K562 (cell line): ENCODE measurements around the gene FBXW11. TPM values are rescaled to one million over a fixed set of nuclear protein-coding genes. Genes with fewer than 3 reads are reported as not detected.

Experiments
- ATAC-seq: fragments of 200-7000 bp; cut with Tn5 transposase; 3 replicates; pipeline ENCODE4 v1.9.1; 2020; ENCODE audit warnings: moderate library complexity
- BruUV-seq: library from RNA; stranded (reverse); fragments of 400-500 nt; replicated peaks from 2 replicates; lab custom pipeline; 2021; lab: Mats Ljungman, UMichigan
- CTCF ChIA-PET: fragments of 300-600 bp; formaldehyde crosslinking; extraction: SDS; loops from one replicate; lab custom pipeline; 2021; ENCODE audit warnings: low intra/inter-chr PET ratio; lab: Yijun Ruan, JAX
- POLR2A ChIA-PET: fragments of 300-600, 350-650 bp; sonication (Branson Sonifier 250); formaldehyde crosslinking; extraction: SDS; loops from one replicate; lab custom pipeline; 2021; ENCODE audit warnings: antibody characterized with exemption, inconsistent platforms; lab: Yijun Ruan, JAX
- DNase-seq, 4 experiments: peaks; one replicate each; pipeline versions ENCODE4 v3.0.0 to v3.0.0-alpha.2; 2011 to 2018; ENCODE audit warnings: low spot score in 3 of 4, mixed read lengths in 3 of 4; ENCODE audit errors: extremely low read depth in 1 of 4
- FAIRE-seq: peaks from 2 replicates; lab custom pipeline; 2011; peaks lifted over from hg19 to GRCh38; lab: Jason Lieb, UNC
- H2AFZ ChIP-seq: 2 replicates; pipeline ENCODE4 v1.6.0; 2011; ENCODE audit warnings: low read depth, low read length, control low read depth, inconsistent platforms
- H3K27ac ChIP-seq: fragments of 200-600 bp; 3 replicates; pipeline ENCODE4 v1.8.0; 2011; ENCODE audit warnings: low read depth, mild to moderate bottlenecking, control low read depth, inconsistent platforms, low read length, moderate library complexity, mixed read lengths; ENCODE audit errors: extremely low read depth
- H3K27me3 ChIP-seq, 2 experiments: fragments of 300-600 bp in 1 of 2; 2 replicates in 1 of 2; 3 replicates in 1 of 2; pipeline versions ENCODE4 v1.6.0 to v1.8.0; 2011; ENCODE audit warnings: inconsistent platforms in 2 of 2, low read length in 2 of 2, mild to moderate bottlenecking in 1 of 2, mixed read lengths in 1 of 2, moderate library complexity in 1 of 2; ENCODE audit not compliant: control insufficient read depth in 2 of 2, insufficient read depth in 2 of 2
- H3K36me3 ChIP-seq: fragments of 300-600 bp; 3 replicates; pipeline ENCODE4 v1.8.0; 2011; ENCODE audit warnings: mild to moderate bottlenecking, low read length, inconsistent platforms; ENCODE audit not compliant: control insufficient read depth, insufficient read depth
- H3K4me1 ChIP-seq, 2 experiments: fragments of 200-600 bp in 1 of 2; replicated peaks in 1 of 2; 2 replicates in 1 of 2; 3 replicates in 1 of 2; pipeline versions ENCODE4 v1.5.1 to v1.8.0; 2011; ENCODE audit warnings: inconsistent platforms in 2 of 2, low read length in 2 of 2, mild to moderate bottlenecking in 1 of 2, mixed read lengths in 1 of 2, moderate library complexity in 1 of 2; ENCODE audit not compliant: control insufficient read depth in 2 of 2, insufficient read depth in 2 of 2
- H3K4me2 ChIP-seq: 2 replicates; pipeline ENCODE4 v1.6.1; 2011; ENCODE audit warnings: low read length, control low read depth, inconsistent platforms, mixed read lengths; ENCODE audit not compliant: insufficient read depth
- H3K4me3 ChIP-seq: fragments of 200-600 bp; sonication (generic), shearing (Covaris generic); 2 replicates; pipeline ENCODE4 v1.5.1; 2016; ENCODE audit warnings: control low read depth, inconsistent platforms
- H3K79me2 ChIP-seq: fragments of 200-600 bp; 3 replicates; pipeline ENCODE4 v1.8.0; 2011; ENCODE audit warnings: low read length, inconsistent platforms; ENCODE audit not compliant: control insufficient read depth, insufficient read depth
- H3K9ac ChIP-seq, 2 experiments: 2 replicates each; pipeline versions ENCODE4 v1.6.0 to v1.6.1; 2011; ENCODE audit warnings: low read depth in 2 of 2, low read length in 2 of 2, control low read depth in 1 of 2, inconsistent platforms in 1 of 2, mild to moderate bottlenecking in 1 of 2, mixed read lengths in 1 of 2; ENCODE audit not compliant: insufficient read depth in 1 of 2
- H3K9me1 ChIP-seq: one replicate; pipeline ENCODE4 v1.6.0; 2011; ENCODE audit warnings: inconsistent platforms, mild to moderate bottlenecking, low read length, moderate library complexity; ENCODE audit not compliant: control insufficient read depth, insufficient read depth
- H3K9me3 ChIP-seq: replicated peaks from 2 replicates; pipeline ENCODE4 v1.5.1; 2011; ENCODE audit warnings: low read depth, low read length, inconsistent platforms; ENCODE audit not compliant: control insufficient read depth, insufficient read depth
- H4K20me1 ChIP-seq: replicated peaks from 2 replicates; pipeline ENCODE4 v1.6.1; 2011; ENCODE audit warnings: low read length, inconsistent platforms, mixed read lengths; ENCODE audit not compliant: control insufficient read depth, insufficient read depth
- ELF4 ChIP-seq: fragments of 450-650 bp; formaldehyde crosslinking; IDR thresholded peaks from 2 replicates; pipeline ENCODE4 v1.4.0; 2022; ENCODE audit warnings: missing genetic modification characterization
- KLF13 ChIP-seq: fragments of 450-650 bp; IDR thresholded peaks from 2 replicates; pipeline ENCODE4 v1.6.1; 2016; ENCODE audit warnings: missing genetic modification characterization, low read depth, mild to moderate bottlenecking, missing compliant biosample characterization, moderate library complexity, borderline replicate concordance
- MYC ChIP-seq, 2 experiments: fragments of 250-450 bp in 1 of 2; sonication (Bioruptor Pico) in 1 of 2; IDR thresholded peaks; 2 replicates each; pipeline versions ENCODE4 v1.5.1 to v1.6.1; 2012 to 2021; ENCODE audit warnings: low read depth in 2 of 2, borderline replicate concordance in 1 of 2, improper control_type of control experiment in 1 of 2, low read length in 1 of 2, mild to moderate bottlenecking in 1 of 2, moderate library complexity in 1 of 2
- NR2C2 ChIP-seq, 2 experiments: fragments of 200-800 bp in 1 of 2; sonication (Bioruptor generic) in 1 of 2; sonication (generic) in 1 of 2; formaldehyde crosslinking in 1 of 2; IDR thresholded peaks; 2 replicates each; pipeline versions ENCODE4 v1.6.1 to v1.8.0; 2016 to 2022; ENCODE audit warnings: mild to moderate bottlenecking in 1 of 2, missing compliant biosample characterization in 1 of 2, missing genetic modification characterization in 1 of 2, missing genetic modification reagents in 1 of 2
- NR4A1 ChIP-seq, 2 experiments: fragments of 250-450 bp in 1 of 2; fragments of 450-650 bp in 1 of 2; sonication (Bioruptor Pico) in 1 of 2; IDR thresholded peaks; 2 replicates each; pipeline versions ENCODE4 v1.4.0 to v1.6.1; 2016 to 2020; ENCODE audit warnings: mild to moderate bottlenecking in 2 of 2, missing compliant biosample characterization in 1 of 2, missing genetic modification characterization in 1 of 2, moderate library complexity in 1 of 2
- RBM25 ChIP-seq: fragments of 200-400 bp; formaldehyde crosslinking; IDR thresholded peaks from 2 replicates; pipeline ENCODE4 v1.6.1; 2018; ENCODE audit warnings: low read length, low read depth, moderate library complexity; ENCODE audit not compliant: severe bottlenecking
- SAFB2 ChIP-seq: fragments of 200-400 bp; formaldehyde crosslinking; IDR thresholded peaks from 2 replicates; pipeline ENCODE4 v1.6.1; 2018; ENCODE audit warnings: borderline replicate concordance, low read length, low read depth, moderate library complexity; ENCODE audit not compliant: severe bottlenecking
- XRCC5 ChIP-seq: fragments of 200-400 bp; formaldehyde crosslinking; IDR thresholded peaks from 2 replicates; pipeline ENCODE4 v1.6.1; 2017; ENCODE audit warnings: low read depth, mild to moderate bottlenecking, low read length
- ZNF354B ChIP-seq: fragments of 250-450 bp; sonication (Bioruptor Pico); IDR thresholded peaks from 2 replicates; pipeline ENCODE4 v1.4.0; 2020
- ZNF384 ChIP-seq: IDR thresholded peaks from 2 replicates; pipeline ENCODE4 v1.6.1; 2012; ENCODE audit warnings: low read depth, low read length, improper control_type of control experiment
- ZNF644 ChIP-seq: fragments of 200-800 bp; sonication (Bioruptor generic); IDR thresholded peaks from 2 replicates; pipeline ENCODE4 v1.6.1; 2016; ENCODE audit warnings: low read depth, missing genetic modification characterization, missing compliant biosample characterization
- ZNF707 ChIP-seq: fragments of 250-450 bp; sonication (Bioruptor Pico); conservative IDR thresholded peaks from 2 replicates; pipeline ENCODE4 v1.8.0; 2022; ENCODE audit warnings: inconsistent platforms, mild to moderate bottlenecking, moderate library complexity
- ZNF77 ChIP-seq: fragments of 250-450 bp; sonication (Bioruptor Pico); IDR thresholded peaks from 2 replicates; pipeline ENCODE4 v1.5.0; 2020
- WGBS: fragments of 100-300 bp; shearing (Covaris generic); methylation state at CpG from one replicate; pipeline ENCODE4 v1.1.6; 2016; ENCODE audit warnings: low coverage, mixed read lengths; ENCODE audit not compliant: insufficient coverage; ENCODE audit errors: missing lambda C conversion rate; 5-methylcytosine and 5-hydroxymethylcytosine counted together
- in situ Hi-C: fragments of 300-500 bp; cut with MboI; formaldehyde crosslinking; loops from 4 replicates; pipeline ENCODE4 v1.15.0; 2018; ENCODE audit warnings: inconsistent platforms, mixed read lengths
- intact Hi-C: fragments of 100-400 bp; cut with micrococcal nuclease; formaldehyde crosslinking; loops from 2 replicates; pipeline ENCODE4 v1.14.2; 2022
- polyA plus RNA-seq, 8 experiments: library from polyadenylated mRNA; depleted of rRNA in 4 of 8; stranded (reverse) in 5 of 8; unstranded in 3 of 8; fragments of >200 nt; fragmentation: Nextera tagmentation in 2 of 8; fragmentation: Illumina TruSeq in 1 of 8; extraction: Ambion mirVana in 2 of 8; extraction: Trizol in 1 of 8; gene quantifications; 2 replicates each; pipeline versions ENCODE4 v1.2.1 to v1.2.3, GENCODE V29; 2011 to 2014; ENCODE audit warnings: inconsistent platforms in 1 of 8, missing spikeins in 1 of 8
- total RNA-seq, 7 experiments: library from RNA; depleted of rRNA in 6 of 7; stranded (reverse); fragments of >200 nt in 6 of 7; fragmentation: Illumina TruSeq in 2 of 7; extraction: Trizol in 2 of 7; gene quantifications; 2 replicates each; pipeline versions ENCODE4 v1.2.1 to v1.2.3, GENCODE V29; 2011 to 2021; ENCODE audit warnings: low replicate concordance in 1 of 7
- TF ChIP-seq, protein P1 (sequence below), 3 experiments: fragments of 200-800 bp in 1 of 3; sonication (Bioruptor generic) in 1 of 3; sonication (generic) in 1 of 3; formaldehyde crosslinking in 1 of 3; IDR thresholded peaks; 2 replicates each; pipeline versions ENCODE4 v1.6.1 to v1.8.0; 2016 to 2022; ENCODE audit warnings: mild to moderate bottlenecking in 2 of 3, missing compliant biosample characterization in 2 of 3, missing genetic modification characterization in 2 of 3, missing genetic modification reagents in 1 of 3
- TF ChIP-seq, protein P2 (sequence below): fragments of 250-450 bp; sonication (Bioruptor Pico); IDR thresholded peaks from 2 replicates; pipeline ENCODE4 v1.5.0; 2020; ENCODE audit warnings: mild to moderate bottlenecking
- TF ChIP-seq, protein P3 (sequence below): fragments of 450-650 bp; formaldehyde crosslinking; IDR thresholded peaks from 2 replicates; pipeline ENCODE4 v1.4.0; 2020; ENCODE audit warnings: mild to moderate bottlenecking, moderate library complexity

FBXW11 gene
- total and polyA plus RNA-seq, 9 of the 15 experiments (the other 6 are each of a cell fraction or from before 2014, with no cell fraction given), result 3.0 to 28.6 (median 23.6) TPM

DNA sequence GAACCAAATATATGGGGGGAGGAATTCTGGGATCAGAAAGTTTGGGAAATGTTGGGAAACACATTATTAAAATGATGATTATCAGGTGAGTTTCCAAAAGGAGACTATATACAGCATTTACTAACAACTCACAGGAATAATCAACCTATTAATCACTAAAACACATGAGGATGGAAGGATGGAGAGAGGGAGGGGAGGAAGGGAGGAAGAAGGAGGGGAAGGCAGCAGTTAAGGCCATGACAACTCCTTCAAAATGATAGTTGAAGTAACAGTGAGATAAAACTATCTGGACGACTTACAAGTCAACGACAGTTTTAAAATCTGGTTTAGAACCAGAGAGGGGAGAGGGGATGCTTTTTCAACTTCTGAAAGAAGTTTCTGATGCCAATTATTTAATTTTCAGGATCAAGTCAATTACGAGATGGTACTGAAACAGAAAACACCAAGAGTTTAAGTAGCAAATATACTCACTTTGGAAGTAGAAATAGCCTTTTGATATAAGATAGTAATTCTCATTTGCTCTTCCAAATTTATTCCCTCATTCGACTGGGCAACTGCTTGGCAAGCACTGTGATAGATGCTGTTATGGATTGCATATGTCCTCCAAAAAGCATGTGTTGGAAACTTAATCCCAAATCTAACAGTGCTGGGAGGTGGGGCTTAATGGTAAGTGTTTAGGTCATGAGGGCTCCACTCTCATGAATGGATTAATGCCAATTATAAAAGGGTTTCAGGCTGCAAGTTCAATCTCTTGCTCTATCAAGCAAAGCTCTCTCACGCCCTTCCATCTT, 30.4 kb downstream of the FBXW11 start:
- Histone ChIP-seq H3K9me3 (no peaks in the 10 kb centered on the region), H3K27ac (no peak overlapping the region), H3K4me3 (no peak overlapping the region), H3K9me1 (no peaks in the 10 kb centered on the region), H2AFZ (no peak overlapping the region), H3K4me2 (no peak overlapping the region), H3K27me3 (no peaks in the 10 kb centered on the region), H4K20me1 (no peaks in the 10 kb centered on the region), H3K4me1 (no peaks in the 10 kb centered on the region; a peak in 1 of 5 replicates), H3K79me2 (peaks cover 51% of the 10 kb centered on the region), H3K9ac (no peak overlapping the region), H3K36me3 (no peaks in the 10 kb centered on the region)
- ATAC-seq (no peak), FAIRE-seq (no peak), DNase-seq (no peak)
- in situ Hi-C loops, result no loop called here
- ChIA-PET CTCF (no interaction called here), POLR2A (interaction anchor here (1.6 kb wide), 1 partner anchor 14 kb away, joined by 5 read pairs; no protein-coding TSS in a partner anchor)
- BruUV-seq, result no TSS peak
- WGBS, result 50% methylated on average over 5 of the region's 5 CpGs
- intact Hi-C loops, result no loop called here
- TF ChIP-seq ELF4 (no peak), SAFB2 (no peak), ZNF384 (no peak), ZNF77 (CRISPR knock-in tag) (no peak), NR4A1 (CRISPR knock-in tag; IDR thresholded peaks at IDR 0.05) (no peak), NR4A1 (tag; IDR thresholded peaks at IDR 0.05) (no peak), KLF13 (tag) (no peak), ZNF707 (CRISPR knock-in tag) (no peak), XRCC5 (no peak), MYC (IDR thresholded peaks at IDR 0.05; ENCODE audit: low read depth, low read length) (no peak), MYC (CRISPR knock-in tag; IDR thresholded peaks at IDR 0.05; ENCODE audit: borderline replicate concordance, low read depth) (no peak), ZNF644 (tag) (no peak), NR2C2 (CRISPR knock-in tag; IDR thresholded peaks at IDR 0.05) (no peak), NR2C2 (tag; IDR thresholded peaks at IDR 0.05) (no peak), ZNF354B (CRISPR knock-in tag) (no peak), RBM25 (no peak)
- TF ChIP-seq, protein P1, sequence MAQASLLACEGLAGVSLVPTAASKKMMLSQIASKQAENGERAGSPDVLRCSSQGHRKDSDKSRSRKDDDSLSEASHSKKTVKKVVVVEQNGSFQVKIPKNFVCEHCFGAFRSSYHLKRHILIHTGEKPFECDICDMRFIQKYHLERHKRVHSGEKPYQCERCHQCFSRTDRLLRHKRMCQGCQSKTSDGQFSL (CRISPR knock-in tag; IDR thresholded peaks at IDR 0.05), result no peak
- TF ChIP-seq, protein P1 (tag; IDR thresholded peaks at IDR 0.05), result no peak
- TF ChIP-seq, protein P2, sequence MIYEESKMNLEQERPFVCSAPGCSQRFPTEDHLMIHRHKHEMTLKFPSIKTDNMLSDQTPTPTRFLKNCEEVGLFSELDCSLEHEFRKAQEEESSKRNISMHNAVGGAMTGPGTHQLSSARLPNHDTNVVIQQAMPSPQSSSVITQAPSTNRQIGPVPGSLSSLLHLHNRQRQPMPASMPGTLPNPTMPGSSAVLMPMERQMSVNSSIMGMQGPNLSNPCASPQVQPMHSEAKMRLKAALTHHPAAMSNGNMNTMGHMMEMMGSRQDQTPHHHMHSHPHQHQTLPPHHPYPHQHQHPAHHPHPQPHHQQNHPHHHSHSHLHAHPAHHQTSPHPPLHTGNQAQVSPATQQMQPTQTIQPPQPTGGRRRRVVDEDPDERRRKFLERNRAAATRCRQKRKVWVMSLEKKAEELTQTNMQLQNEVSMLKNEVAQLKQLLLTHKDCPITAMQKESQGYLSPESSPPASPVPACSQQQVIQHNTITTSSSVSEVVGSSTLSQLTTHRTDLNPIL (CRISPR knock-in tag), result no peak
- TF ChIP-seq, protein P3, sequence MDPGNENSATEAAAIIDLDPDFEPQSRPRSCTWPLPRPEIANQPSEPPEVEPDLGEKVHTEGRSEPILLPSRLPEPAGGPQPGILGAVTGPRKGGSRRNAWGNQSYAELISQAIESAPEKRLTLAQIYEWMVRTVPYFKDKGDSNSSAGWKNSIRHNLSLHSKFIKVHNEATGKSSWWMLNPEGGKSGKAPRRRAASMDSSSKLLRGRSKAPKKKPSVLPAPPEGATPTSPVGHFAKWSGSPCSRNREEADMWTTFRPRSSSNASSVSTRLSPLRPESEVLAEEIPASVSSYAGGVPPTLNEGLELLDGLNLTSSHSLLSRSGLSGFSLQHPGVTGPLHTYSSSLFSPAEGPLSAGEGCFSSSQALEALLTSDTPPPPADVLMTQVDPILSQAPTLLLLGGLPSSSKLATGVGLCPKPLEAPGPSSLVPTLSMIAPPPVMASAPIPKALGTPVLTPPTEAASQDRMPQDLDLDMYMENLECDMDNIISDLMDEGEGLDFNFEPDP (CRISPR knock-in tag), result no peak
